Transverse colon (tissue), 4 donors: ENCODE results near the gene ZRANB3.

Experiments used
- CTCF ChIP-seq, 5 experiments: fragments of 200-600 bp in 3 of 5; fragments of 450-650 bp in 2 of 5; sonication (generic) in 3 of 5; IDR thresholded peaks; 1 replicate in 2 of 5; 2 replicates in 3 of 5; pipeline ENCODE4 v1.5.1; 2016 to 2017; ENCODE audit warnings: antibody characterized with exemption in 5 of 5, inconsistent platforms in 3 of 5, mild to moderate bottlenecking in 2 of 5, moderate library complexity in 1 of 5
- EP300 ChIP-seq: sonication (generic); formaldehyde crosslinking; IDR thresholded peaks from one replicate; pipeline ENCODE4 v1.6.1; 2017; ENCODE audit warnings: antibody characterized with exemption, low read depth
- POLR2A ChIP-seq: fragments of 450-650 bp; IDR thresholded peaks from one replicate; pipeline ENCODE4 v1.6.1; 2016; ENCODE audit warnings: antibody characterized with exemption, mild to moderate bottlenecking, moderate library complexity
- POLR2AphosphoS5 ChIP-seq, 3 donors: sonication (generic); formaldehyde crosslinking; IDR thresholded peaks; one replicate each; pipeline ENCODE4 v1.6.1; 2016; ENCODE audit warnings: antibody characterized with exemption in 3 of 3

GRCh38 chr2:135422898-135423297 lies 108.1 kb downstream of the ZRANB3 start:
- TF ChIP-seq CTCF (IDR thresholded peaks at IDR 0.05) = no peak
- no peak for TF ChIP-seq POLR2A
- no peak for TF ChIP-seq POLR2AphosphoS5 (IDR thresholded peaks at IDR 0.05)
- no peak for TF ChIP-seq EP300
